ENCODE measurements around the gene ELOVL7. TPM values are rescaled to one million over a fixed set of nuclear protein-coding genes. Genes with fewer than 3 reads are reported as not detected.

ELOVL7 gene
- 0.16 TPM in 1 of 2 replicates, not detected in the other for total RNA-seq

GRCh38 chr5:60843936-60844905, at the start of gene ELOVL7:
TSS of gene ELOVL7 (minus strand) at chr5:60844269. CDS start at chr5:60787397, 56,872 bp downstream.

Other genes with a start within 250 kb of the ELOVL7 start
- 1.3 and 4.9 TPM in 2 replicates for gene DEPDC1B, start 144.1 kb downstream of the ELOVL7 start, total RNA-seq
- gene ERCC8, start 100.8 kb upstream of the ELOVL7 start, total RNA-seq = 10.5 and 12.8 TPM in 2 replicates
- 24.4 and 27.1 TPM in 2 replicates for gene NDUFAF2, start 100.9 kb upstream of the ELOVL7 start, total RNA-seq